ENCODE measurements around the gene CDH4. TPM values are rescaled to one million over a fixed set of nuclear protein-coding genes. Genes with fewer than 3 reads are reported as not detected.

Gene CDH4
- total RNA-seq, 1 experiment from 2014 or later, result 5.3 TPM

DNA sequence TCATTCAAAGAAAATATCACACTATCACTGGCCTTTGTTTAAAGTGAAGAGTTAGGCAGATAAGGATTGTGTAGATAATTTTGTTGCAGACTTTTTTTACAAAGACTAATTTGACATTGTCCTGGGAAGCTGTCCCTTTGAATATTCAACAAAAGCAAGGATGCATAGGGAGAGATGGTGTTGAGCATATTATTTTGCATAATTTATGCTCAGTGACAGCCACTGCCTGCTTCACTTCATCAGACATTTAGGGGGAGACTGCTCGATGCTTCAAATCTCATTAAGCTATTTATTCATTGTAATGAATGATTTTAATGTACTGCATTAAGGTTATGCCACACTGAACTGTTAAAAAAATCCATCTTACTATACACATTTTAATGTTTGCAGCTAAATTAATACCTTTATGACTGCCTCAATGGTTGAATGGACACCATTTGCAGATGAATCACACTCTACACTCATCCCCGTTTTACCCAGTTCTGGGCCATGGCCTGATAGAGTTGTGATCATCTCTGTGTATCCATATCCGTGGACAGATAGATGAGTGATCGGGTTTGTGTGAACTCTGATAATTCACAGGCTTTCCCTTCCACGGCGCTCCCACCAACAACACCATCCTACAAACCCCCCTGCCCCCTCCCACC, 128.0 kb downstream of the CDH4 start:
- no peak overlapping the region for H3K27ac Mint-ChIP-seq
- H3K4me1 Mint-ChIP-seq, result peaks cover 16% of the 10 kb centered on the region
- no peak for TF ChIP-seq ETV6 (CRISPR knock-in tag; IDR thresholded peaks at IDR 0.05)
- TF ChIP-seq, protein P1, sequence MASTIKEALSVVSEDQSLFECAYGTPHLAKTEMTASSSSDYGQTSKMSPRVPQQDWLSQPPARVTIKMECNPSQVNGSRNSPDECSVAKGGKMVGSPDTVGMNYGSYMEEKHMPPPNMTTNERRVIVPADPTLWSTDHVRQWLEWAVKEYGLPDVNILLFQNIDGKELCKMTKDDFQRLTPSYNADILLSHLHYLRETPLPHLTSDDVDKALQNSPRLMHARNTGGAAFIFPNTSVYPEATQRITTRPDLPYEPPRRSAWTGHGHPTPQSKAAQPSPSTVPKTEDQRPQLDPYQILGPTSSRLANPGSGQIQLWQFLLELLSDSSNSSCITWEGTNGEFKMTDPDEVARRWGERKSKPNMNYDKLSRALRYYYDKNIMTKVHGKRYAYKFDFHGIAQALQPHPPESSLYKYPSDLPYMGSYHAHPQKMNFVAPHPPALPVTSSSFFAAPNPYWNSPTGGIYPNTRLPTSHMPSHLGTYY (CRISPR knock-in tag; IDR thresholded peaks at IDR 0.05), result no peak
- TF ChIP-seq, protein P2, sequence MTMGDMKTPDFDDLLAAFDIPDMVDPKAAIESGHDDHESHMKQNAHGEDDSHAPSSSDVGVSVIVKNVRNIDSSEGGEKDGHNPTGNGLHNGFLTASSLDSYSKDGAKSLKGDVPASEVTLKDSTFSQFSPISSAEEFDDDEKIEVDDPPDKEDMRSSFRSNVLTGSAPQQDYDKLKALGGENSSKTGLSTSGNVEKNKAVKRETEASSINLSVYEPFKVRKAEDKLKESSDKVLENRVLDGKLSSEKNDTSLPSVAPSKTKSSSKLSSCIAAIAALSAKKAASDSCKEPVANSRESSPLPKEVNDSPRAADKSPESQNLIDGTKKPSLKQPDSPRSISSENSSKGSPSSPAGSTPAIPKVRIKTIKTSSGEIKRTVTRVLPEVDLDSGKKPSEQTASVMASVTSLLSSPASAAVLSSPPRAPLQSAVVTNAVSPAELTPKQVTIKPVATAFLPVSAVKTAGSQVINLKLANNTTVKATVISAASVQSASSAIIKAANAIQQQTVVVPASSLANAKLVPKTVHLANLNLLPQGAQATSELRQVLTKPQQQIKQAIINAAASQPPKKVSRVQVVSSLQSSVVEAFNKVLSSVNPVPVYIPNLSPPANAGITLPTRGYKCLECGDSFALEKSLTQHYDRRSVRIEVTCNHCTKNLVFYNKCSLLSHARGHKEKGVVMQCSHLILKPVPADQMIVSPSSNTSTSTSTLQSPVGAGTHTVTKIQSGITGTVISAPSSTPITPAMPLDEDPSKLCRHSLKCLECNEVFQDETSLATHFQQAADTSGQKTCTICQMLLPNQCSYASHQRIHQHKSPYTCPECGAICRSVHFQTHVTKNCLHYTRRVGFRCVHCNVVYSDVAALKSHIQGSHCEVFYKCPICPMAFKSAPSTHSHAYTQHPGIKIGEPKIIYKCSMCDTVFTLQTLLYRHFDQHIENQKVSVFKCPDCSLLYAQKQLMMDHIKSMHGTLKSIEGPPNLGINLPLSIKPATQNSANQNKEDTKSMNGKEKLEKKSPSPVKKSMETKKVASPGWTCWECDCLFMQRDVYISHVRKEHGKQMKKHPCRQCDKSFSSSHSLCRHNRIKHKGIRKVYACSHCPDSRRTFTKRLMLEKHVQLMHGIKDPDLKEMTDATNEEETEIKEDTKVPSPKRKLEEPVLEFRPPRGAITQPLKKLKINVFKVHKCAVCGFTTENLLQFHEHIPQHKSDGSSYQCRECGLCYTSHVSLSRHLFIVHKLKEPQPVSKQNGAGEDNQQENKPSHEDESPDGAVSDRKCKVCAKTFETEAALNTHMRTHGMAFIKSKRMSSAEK (CRISPR knock-in tag; IDR thresholded peaks at IDR 0.05; ENCODE audit: borderline replicate concordance), result no peak
- no peak for TF ChIP-seq ZNF423 (CRISPR knock-in tag; IDR thresholded peaks at IDR 0.05)
- TF ChIP-seq NFYB (CRISPR knock-in tag; conservative IDR thresholded peaks at IDR 0.05; ENCODE audit: low read depth), result no peak
- no peak for TF ChIP-seq NR1H2 (CRISPR knock-in tag; IDR thresholded peaks at IDR 0.05)
- TF ChIP-seq, protein P3, sequence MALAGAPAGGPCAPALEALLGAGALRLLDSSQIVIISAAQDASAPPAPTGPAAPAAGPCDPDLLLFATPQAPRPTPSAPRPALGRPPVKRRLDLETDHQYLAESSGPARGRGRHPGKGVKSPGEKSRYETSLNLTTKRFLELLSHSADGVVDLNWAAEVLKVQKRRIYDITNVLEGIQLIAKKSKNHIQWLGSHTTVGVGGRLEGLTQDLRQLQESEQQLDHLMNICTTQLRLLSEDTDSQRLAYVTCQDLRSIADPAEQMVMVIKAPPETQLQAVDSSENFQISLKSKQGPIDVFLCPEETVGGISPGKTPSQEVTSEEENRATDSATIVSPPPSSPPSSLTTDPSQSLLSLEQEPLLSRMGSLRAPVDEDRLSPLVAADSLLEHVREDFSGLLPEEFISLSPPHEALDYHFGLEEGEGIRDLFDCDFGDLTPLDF (CRISPR knock-in tag; IDR thresholded peaks at IDR 0.05), result no peak
- TF ChIP-seq ZNF671 (CRISPR knock-in tag; IDR thresholded peaks at IDR 0.05), result no peak
- no peak for TF ChIP-seq ZNF263 (CRISPR knock-in tag; IDR thresholded peaks at IDR 0.05; ENCODE audit: low read depth)
- TF ChIP-seq, protein P4, sequence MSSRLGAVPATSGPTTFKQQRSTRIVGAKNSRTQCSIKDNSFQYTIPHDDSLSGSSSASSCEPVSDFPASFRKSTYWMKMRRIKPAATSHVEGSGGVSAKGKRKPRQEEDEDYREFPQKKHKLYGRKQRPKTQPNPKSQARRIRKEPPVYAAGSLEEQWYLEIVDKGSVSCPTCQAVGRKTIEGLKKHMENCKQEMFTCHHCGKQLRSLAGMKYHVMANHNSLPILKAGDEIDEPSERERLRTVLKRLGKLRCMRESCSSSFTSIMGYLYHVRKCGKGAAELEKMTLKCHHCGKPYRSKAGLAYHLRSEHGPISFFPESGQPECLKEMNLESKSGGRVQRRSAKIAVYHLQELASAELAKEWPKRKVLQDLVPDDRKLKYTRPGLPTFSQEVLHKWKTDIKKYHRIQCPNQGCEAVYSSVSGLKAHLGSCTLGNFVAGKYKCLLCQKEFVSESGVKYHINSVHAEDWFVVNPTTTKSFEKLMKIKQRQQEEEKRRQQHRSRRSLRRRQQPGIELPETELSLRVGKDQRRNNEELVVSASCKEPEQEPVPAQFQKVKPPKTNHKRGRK (CRISPR knock-in tag; IDR thresholded peaks at IDR 0.05; ENCODE audit: borderline replicate concordance), result no peak
- TF ChIP-seq ZNF317 (CRISPR knock-in tag; IDR thresholded peaks at IDR 0.05; ENCODE audit: borderline replicate concordance, low read depth), result no peak
- no peak for TF ChIP-seq SMAD4 (CRISPR knock-in tag; IDR thresholded peaks at IDR 0.05)
- TF ChIP-seq, protein P5, sequence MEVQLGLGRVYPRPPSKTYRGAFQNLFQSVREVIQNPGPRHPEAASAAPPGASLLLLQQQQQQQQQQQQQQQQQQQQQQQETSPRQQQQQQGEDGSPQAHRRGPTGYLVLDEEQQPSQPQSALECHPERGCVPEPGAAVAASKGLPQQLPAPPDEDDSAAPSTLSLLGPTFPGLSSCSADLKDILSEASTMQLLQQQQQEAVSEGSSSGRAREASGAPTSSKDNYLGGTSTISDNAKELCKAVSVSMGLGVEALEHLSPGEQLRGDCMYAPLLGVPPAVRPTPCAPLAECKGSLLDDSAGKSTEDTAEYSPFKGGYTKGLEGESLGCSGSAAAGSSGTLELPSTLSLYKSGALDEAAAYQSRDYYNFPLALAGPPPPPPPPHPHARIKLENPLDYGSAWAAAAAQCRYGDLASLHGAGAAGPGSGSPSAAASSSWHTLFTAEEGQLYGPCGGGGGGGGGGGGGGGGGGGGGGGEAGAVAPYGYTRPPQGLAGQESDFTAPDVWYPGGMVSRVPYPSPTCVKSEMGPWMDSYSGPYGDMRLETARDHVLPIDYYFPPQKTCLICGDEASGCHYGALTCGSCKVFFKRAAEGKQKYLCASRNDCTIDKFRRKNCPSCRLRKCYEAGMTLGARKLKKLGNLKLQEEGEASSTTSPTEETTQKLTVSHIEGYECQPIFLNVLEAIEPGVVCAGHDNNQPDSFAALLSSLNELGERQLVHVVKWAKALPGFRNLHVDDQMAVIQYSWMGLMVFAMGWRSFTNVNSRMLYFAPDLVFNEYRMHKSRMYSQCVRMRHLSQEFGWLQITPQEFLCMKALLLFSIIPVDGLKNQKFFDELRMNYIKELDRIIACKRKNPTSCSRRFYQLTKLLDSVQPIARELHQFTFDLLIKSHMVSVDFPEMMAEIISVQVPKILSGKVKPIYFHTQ (CRISPR knock-in tag; IDR thresholded peaks at IDR 0.05), result no peak
- H3K9me3 Mint-ChIP-seq, result peaks cover 42% of the 10 kb centered on the region
- H3K36me3 Mint-ChIP-seq, result peaks cover 27% of the 10 kb centered on the region
- no peak for DNase-seq (ENCODE audit: low spot score)
- CTCF ChIA-PET, result no interaction called here
- POLR2A ChIA-PET, result no interaction called here
- no peak overlapping the region for H3K4me3 Mint-ChIP-seq
- ATAC-seq, result no peak
- H3K27me3 Mint-ChIP-seq (ENCODE audit: low read depth), result peaks cover 58% of the 10 kb centered on the region

DNA sequence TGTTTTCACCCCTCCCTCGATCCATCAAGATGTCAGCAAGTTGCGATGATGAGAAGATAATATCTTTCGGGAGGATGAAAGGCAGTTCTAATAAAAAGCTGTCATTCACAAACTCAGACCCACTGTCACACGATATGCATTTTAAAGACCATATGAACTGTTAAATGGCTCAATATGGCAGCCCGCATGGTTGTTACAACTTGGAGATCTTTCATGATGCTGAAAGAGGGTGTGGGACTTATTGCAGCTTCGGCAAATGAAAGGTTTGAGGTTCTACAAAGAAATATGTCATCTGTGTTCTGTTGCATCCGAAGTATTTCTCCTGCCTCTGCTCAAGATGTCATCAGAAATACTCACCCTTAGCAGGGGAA, 128.5 kb downstream of the CDH4 start:
- Mint-ChIP-seq H3K27ac (no peak overlapping the region), H3K4me3 (no peak overlapping the region), H3K36me3 (peaks cover 28% of the 10 kb centered on the region), H3K4me1 (peaks cover 16% of the 10 kb centered on the region), H3K27me3 (ENCODE audit: low read depth) (peaks cover 63% of the 10 kb centered on the region), H3K9me3 (peaks cover 44% of the 10 kb centered on the region)
- ChIA-PET POLR2A (no interaction called here), CTCF (no interaction called here)
- DNase-seq (ENCODE audit: low spot score) (no peak), ATAC-seq (no peak)
- no peak for TF ChIP-seq NFYB (CRISPR knock-in tag; conservative IDR thresholded peaks at IDR 0.05; ENCODE audit: low read depth)
- no peak for TF ChIP-seq OVOL2 (CRISPR knock-in tag; IDR thresholded peaks at IDR 0.05; ENCODE audit: borderline replicate concordance)
- TF ChIP-seq ZNF121 (CRISPR knock-in tag; IDR thresholded peaks at IDR 0.05), result no peak
- no peak for TF ChIP-seq TEAD1 (CRISPR knock-in tag; IDR thresholded peaks at IDR 0.05)
